Measurements from ENCODE around the gene MMP25.
A peak's percentile ranks its signal among the peaks of the same experiment; 100 is the strongest.

MMP25 gene

DNA sequence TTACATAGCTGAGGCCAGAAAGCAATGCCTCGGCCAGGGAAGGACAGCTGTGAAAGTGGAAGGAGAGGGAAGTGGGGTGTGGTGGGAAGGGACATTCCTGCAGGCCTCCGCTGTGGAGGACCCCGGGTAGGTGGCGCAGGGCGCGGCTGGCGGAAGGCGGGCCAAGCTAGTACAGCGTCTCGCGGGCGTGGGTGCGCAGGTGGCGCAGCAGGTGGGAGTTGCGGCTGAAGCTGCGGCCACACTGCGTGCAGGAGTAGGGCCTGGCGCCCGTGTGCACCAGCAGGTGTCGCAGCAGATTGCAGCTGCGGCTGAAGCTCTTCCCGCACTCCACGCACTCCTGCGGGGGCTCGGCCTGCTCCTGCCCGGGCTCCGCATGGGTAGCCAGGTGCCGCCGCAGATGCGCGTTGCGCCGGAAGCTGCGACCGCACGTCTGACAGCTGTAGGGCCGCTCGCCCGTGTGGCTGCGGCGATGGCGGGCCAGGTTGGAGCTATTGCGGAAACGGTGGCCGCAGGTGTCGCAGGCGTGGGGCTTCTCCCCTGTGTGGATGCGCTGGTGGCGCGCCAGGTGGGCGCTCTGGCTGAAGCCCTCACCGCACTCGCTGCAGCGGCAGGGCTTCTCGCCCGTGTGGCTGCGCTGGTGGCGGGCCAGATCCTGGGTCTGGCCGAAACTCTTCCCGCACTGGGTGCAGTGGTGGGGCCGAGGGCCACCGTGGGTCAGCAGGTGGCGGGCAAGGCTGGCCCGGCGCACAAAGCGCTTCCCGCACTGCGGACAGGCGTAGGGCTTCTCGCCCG lies 42.8 kb downstream of the MMP25 start:
- peaks cover 40% of the 10 kb centered on the region for H3K4me1 Mint-ChIP-seq (ENCODE audit: low read depth)
- intact Hi-C loops (cut with micrococcal nuclease), result no loop called here
- no peak overlapping the region for H3K27ac Mint-ChIP-seq
- H3K9me3 Mint-ChIP-seq, result no peaks in the 10 kb centered on the region
- peaks cover 6% of the 10 kb centered on the region for H3K36me3 Mint-ChIP-seq (ENCODE audit: low read depth)
- no peak overlapping the region for H3K4me3 Mint-ChIP-seq
- H3K27me3 Mint-ChIP-seq, result peaks cover 14% of the 10 kb centered on the region

DNA sequence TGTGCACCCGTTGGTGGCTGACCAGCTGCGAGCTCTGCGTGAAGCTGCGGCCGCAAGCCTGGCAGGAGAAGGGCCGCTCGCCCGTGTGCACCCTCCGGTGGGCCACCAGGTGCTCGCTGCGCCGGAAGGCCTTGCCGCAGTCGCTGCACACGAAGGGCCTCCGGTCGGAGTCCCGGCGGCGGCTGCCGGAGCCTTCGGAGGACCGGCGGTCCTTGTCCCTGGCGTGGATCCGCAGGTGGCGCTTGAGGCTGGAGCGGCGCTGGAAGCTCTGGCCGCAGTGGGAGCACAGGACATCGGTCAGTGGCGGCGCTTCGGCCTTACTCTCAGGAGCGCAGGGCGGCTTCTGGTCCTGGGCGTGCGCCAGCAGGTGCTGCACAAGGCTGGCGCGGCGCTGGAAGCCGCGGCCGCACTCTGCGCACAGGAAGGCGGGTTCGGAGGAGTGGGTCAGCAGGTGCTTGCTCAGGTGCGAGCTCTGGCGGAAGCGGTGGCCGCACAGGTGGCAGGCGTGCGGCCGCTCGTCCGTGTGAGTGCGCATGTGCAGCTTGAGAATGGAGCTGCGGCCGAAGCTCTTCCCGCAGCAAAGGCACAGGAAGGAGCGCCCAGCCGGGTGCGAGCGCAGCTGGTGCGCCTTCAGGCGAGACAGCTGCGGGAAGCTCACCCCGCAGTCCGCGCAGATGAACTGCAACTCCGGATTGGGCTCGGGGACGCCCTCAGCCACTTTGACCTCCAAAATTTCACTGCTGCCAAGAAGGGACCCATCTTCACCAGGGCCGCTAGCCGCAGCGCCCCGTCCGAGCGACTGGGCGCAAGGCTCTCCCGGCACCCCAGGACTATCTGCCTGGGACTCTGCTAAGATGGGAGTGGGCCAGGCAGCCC lies 43.6 kb downstream of the MMP25 start:
- H3K27me3 Mint-ChIP-seq, result peaks cover 14% of the 10 kb centered on the region
- intact Hi-C loops (cut with micrococcal nuclease), result no loop called here
- H3K36me3 Mint-ChIP-seq (ENCODE audit: low read depth), result no peaks in the 10 kb centered on the region
- peaks cover 40% of the 10 kb centered on the region for H3K4me1 Mint-ChIP-seq (ENCODE audit: low read depth)
- H3K4me3 Mint-ChIP-seq, result no peak overlapping the region
- no peaks in the 10 kb centered on the region for H3K9me3 Mint-ChIP-seq
- no peak overlapping the region for H3K27ac Mint-ChIP-seq

DNA sequence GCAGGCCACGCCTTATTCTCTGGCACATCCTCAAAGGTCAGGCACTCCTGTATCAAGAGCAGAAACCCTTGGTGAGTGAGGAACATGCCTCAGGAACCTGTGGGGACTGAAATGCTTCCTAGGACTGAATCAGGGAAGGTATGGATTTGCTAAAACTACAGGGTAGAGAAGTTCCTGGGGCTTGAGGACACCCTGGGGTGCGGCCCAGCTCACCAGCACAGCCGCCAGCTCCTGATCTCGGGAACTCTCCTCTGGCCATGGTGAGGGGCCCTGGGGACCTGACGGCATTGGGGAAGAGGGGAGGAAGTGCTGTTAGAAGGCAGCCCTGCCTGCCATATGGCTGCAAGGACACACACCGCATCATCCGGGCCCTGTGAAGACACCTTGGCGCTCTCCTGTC lies 45.2 kb downstream of the MMP25 start:
- Mint-ChIP-seq H3K27me3 (peaks cover 14% of the 10 kb centered on the region), H3K4me3 (no peak overlapping the region), H3K4me1 (ENCODE audit: low read depth) (peaks cover 25% of the 10 kb centered on the region), H3K36me3 (ENCODE audit: low read depth) (no peaks in the 10 kb centered on the region), H3K27ac (peak overlapping the region; percentile 12), H3K9me3 (no peaks in the 10 kb centered on the region)
- intact Hi-C loops (cut with micrococcal nuclease), result no loop called here

DNA sequence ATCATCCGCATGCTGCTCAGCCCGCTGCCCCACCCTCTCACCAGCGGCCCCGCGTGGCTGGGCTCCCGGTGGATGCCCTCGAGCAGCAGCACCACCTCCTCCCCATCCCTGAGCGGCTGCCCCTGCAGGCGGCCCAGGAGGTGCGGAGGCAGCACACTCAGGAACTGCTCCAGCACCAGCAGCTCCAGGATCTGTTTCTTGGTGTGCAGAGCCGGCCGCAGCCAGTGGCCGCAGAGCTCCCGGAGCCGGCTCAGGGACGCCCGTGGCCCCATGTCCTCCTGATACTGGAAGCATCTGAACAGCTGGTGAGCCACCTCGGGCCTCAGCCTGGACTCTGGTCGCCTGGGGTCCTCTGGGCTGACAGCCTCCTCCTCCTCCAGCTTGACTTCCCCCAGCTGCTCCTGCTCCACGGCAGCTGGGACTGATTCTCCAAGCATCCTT lies 46.2 kb downstream of the MMP25 start:
- intact Hi-C loops (cut with micrococcal nuclease), result no loop called here
- Mint-ChIP-seq H3K27ac (no peak overlapping the region), H3K36me3 (ENCODE audit: low read depth) (no peaks in the 10 kb centered on the region), H3K4me3 (no peak overlapping the region), H3K9me3 (no peaks in the 10 kb centered on the region), H3K27me3 (peaks cover 15% of the 10 kb centered on the region), H3K4me1 (ENCODE audit: low read depth) (peaks cover 21% of the 10 kb centered on the region)

DNA sequence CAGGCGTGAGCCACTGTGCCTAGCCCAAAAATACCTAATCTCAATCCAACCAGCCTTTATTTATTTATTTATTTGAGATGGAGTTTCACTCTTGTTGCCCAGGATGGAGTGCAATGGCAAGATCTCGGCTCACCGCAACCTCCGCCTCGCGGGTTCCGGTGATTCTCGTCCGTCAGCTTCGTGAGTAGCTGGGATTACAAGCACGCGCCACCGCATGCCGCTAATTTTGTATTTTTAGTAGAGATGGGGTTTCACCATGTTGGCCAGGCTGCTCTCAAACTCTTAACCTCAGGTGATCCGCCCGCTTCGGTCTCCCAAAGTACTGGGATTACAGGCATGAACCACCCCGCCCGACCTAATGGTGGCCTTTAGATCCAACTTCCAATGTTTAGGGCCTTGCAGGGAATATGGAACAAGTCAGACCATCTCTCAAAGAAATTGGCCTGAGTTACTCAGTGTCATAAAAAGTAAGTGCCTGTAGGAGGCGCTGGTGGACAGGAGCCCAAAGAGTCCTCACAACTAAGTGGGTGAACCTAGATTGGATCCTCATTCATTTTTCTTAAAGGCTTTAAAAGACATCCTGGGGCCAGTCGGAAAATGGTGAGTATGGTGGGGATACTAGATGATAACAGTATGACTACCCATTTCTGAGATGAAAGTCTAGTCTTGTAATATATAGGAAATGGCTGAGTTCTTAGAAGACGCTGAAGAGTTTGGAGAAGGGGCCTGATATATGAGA lies 48.1 kb downstream of the MMP25 start:
- Mint-ChIP-seq H3K4me3 (no peak overlapping the region), H3K4me1 (ENCODE audit: low read depth) (peaks cover 26% of the 10 kb centered on the region), H3K36me3 (ENCODE audit: low read depth) (no peaks in the 10 kb centered on the region), H3K9me3 (no peaks in the 10 kb centered on the region), H3K27me3 (peaks cover 29% of the 10 kb centered on the region), H3K27ac (no peak overlapping the region)
- intact Hi-C loops (cut with micrococcal nuclease), result loop anchor here (1.0 kb wide), 1 partner anchor 35 kb away; no protein-coding TSS in a partner anchor

DNA sequence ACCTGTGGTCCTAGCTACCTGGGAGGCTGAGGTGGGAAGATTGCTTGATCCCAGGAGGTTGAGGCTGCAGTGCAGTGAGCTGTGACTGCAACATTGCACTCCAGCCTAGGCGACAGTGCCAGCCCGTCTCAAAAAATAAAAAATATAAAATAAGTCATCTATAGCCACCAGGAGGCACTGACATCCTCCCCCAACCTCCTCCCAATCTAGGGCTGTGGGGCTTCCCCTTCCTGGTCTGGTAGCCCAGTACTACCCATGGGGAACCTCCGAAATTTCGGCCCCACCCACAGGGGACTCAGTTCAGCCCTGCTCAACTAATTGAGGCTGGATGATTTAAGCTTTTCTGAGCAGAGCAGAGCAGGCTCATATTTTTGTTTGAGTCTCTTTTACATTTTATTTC lies 49.5 kb downstream of the MMP25 start:
- Mint-ChIP-seq H3K4me1 (ENCODE audit: low read depth) (peaks cover 36% of the 10 kb centered on the region), H3K9me3 (no peaks in the 10 kb centered on the region), H3K36me3 (ENCODE audit: low read depth) (no peaks in the 10 kb centered on the region), H3K27me3 (peaks cover 29% of the 10 kb centered on the region), H3K27ac (no peak overlapping the region), H3K4me3 (no peak overlapping the region)
- intact Hi-C loops (cut with micrococcal nuclease), result loop anchor here (1.0 kb wide), 1 partner anchor 33 kb away; no protein-coding TSS in a partner anchor

DNA sequence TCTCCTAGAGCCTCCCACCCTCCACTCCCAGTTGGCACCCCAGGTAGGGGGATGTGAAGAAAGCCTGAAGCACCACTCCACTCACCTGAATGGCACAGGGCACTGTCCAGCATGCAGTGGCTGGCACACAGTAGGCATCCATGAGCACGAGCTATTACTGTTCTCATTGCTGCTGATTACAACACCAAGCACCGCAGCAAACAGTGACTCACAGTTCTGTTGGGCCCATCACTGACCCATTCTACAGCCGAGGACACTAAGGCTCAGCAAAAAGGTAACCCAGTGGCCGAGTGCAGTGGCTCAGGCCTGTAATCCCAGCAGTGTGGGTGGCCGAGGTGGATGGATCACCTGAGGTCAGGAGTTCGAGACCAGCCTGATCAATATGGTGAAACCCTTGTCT lies 50.0 kb downstream of the MMP25 start:
- peaks cover 27% of the 10 kb centered on the region for H3K27me3 Mint-ChIP-seq
- intact Hi-C loops (cut with micrococcal nuclease), result loop anchor here (1.0 kb wide), 1 partner anchor 33 kb away; no protein-coding TSS in a partner anchor
- no peak overlapping the region for H3K27ac Mint-ChIP-seq
- H3K4me1 Mint-ChIP-seq (ENCODE audit: low read depth), result peaks cover 41% of the 10 kb centered on the region
- no peaks in the 10 kb centered on the region for H3K36me3 Mint-ChIP-seq (ENCODE audit: low read depth)
- no peaks in the 10 kb centered on the region for H3K9me3 Mint-ChIP-seq
- no peak overlapping the region for H3K4me3 Mint-ChIP-seq

DNA sequence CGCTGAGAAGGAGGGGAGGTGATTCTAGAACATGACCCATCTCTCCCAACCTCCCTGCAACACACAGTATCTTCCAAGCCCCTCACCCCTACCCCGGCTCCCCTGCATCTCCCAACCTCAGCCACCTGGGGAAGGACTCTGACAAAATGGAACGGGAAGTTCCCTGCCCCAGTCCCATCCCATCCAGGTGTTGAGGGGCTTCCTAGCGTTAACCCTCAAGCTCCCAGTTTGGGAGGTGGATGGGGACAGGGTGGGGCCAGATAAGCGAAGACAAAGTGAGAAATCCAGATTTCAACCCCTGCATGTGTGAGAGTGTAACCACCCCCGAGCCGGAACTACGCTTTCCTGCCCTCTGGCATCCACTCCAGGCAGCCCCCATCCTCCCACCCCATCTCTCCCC lies 50.9 kb downstream of the MMP25 start:
- no peak overlapping the region for H3K27ac Mint-ChIP-seq
- H3K36me3 Mint-ChIP-seq (ENCODE audit: low read depth), result no peaks in the 10 kb centered on the region
- no peak overlapping the region for H3K4me3 Mint-ChIP-seq
- intact Hi-C loops (cut with micrococcal nuclease), result no loop called here
- no peaks in the 10 kb centered on the region for H3K9me3 Mint-ChIP-seq
- H3K4me1 Mint-ChIP-seq (ENCODE audit: low read depth), result peaks cover 49% of the 10 kb centered on the region
- H3K27me3 Mint-ChIP-seq, result peaks cover 22% of the 10 kb centered on the region

DNA sequence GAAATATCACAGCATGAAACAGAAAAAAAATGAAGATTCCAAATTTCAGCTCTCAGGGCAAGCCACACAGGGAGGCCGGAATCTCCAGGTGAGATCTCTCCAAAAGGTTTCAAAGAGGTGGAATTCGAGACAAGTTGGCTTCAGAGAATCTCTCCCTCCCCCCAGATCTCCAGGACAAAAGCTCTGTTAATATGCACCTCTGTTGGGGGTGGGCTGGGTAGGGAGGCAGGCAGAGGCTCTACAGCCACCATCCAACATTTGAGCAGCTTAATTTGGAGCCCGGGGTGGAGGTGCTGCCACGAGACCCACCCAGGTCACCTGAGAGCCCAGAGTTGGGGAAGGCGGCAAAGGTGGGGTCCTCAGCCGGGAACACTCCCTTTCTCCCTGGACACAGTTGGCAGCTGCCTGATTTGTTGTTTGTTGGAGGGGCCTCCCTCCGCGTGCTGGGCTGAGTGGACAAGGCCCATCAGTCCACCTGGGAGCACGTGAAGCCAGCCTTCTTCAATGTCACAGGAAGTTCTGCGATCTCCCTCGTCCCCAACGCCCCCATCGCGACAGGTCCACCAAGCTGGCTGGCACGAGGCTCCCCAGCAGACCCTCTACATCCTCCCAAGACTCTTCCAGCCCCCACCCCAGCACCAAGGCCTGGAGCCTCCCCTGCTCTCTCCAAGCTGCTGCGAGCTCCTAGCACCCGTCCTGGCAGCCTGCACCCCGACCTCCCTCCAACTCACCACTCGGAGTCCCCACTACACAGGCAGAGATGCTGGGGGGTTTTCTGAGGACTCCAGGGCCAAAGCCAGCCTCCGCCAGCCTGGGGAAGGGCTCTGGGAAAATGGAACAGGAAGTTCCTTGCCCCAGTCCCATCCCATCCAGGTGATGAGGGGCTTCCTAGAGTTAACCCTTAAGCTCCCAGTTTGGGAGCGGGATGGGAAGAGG lies 52.4 kb downstream of the MMP25 start, which contains the start of gene ZSCAN10:
TSS of gene ZSCAN10 (minus strand) at position 836 of the 936 bp plus-strand sequence. CDS start 6,357 bp downstream, outside the sequence.
- no peaks in the 10 kb centered on the region for H3K36me3 Mint-ChIP-seq (ENCODE audit: low read depth)
- peaks cover 16% of the 10 kb centered on the region for H3K27me3 Mint-ChIP-seq
- peak within 1 kb of the TSS; percentile 69 for H3K4me3 Mint-ChIP-seq
- peaks cover 51% of the 10 kb centered on the region for H3K4me1 Mint-ChIP-seq (ENCODE audit: low read depth)
- H3K27ac Mint-ChIP-seq, result peak within 1 kb of the TSS; percentile 61
- H3K9me3 Mint-ChIP-seq, result no peaks in the 10 kb centered on the region
- intact Hi-C loops (cut with micrococcal nuclease), result no loop called here

DNA sequence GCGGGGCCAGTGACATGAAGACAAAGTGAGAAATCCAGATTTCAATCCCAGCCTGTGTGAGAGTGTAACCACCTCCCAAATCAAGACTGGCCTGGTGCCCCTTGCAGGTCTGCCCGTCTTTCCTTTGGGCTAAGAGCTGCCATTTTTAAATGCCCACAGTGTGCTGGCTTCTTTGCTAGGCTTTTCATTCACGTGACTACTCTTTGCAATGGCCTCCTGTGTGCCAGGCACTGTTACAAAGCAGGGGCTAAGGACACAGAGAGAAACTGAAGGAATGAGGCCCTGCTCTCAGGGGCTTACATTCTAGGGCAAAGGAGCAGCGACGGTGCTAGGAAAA lies 53.0 kb downstream of the MMP25 start:
- no peaks in the 10 kb centered on the region for H3K9me3 Mint-ChIP-seq
- H3K4me1 Mint-ChIP-seq (ENCODE audit: low read depth), result peaks cover 51% of the 10 kb centered on the region
- H3K27ac Mint-ChIP-seq, result no peak overlapping the region
- no peaks in the 10 kb centered on the region for H3K36me3 Mint-ChIP-seq (ENCODE audit: low read depth)
- H3K27me3 Mint-ChIP-seq, result peaks cover 16% of the 10 kb centered on the region
- intact Hi-C loops (cut with micrococcal nuclease), result no loop called here
- H3K4me3 Mint-ChIP-seq, result no peak overlapping the region

DNA sequence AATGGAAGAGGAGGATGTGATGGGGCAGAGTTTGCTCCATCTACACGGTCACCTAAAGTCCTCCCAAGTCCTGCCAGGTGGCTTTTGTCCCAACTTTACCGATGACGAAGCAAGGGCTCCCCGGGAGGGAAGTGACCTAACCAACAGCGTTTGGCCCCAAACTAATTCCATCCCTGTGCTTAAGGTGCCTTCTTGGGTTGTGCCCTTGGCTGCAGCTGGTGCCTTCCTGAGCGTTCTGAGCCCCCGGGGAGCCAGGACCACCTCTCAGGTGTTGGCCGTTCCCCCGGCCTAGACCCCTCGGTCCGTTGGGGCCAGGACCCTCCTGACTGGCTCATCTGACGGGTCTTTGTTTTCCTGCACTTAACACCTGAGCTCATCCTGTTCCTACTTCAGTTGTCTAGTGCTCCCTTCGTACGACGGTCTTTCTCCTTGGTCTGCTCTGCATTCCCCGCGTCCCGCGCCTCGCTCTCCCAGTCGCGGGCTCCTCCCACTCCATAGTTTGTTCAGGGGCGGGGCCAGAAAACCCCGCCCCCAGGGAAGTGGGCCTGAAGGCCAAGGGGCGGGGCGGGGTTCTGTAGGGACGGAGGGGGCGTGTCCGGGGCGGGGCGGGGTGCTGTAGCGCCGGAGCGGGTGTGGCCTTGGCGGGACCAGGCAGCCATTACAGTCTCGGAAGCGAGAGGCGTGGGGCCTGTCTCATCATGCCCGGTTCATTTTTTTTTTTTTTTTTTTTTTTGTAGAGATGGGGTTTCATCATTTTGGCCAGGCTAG lies 53.6 kb downstream of the MMP25 start:
- Mint-ChIP-seq H3K27ac (peak overlapping the region; percentile 61), H3K36me3 (ENCODE audit: low read depth) (no peaks in the 10 kb centered on the region), H3K4me1 (ENCODE audit: low read depth) (peaks cover 45% of the 10 kb centered on the region), H3K9me3 (no peaks in the 10 kb centered on the region), H3K27me3 (peaks cover 16% of the 10 kb centered on the region), H3K4me3 (peak overlapping the region; percentile 69)
- intact Hi-C loops (cut with micrococcal nuclease), result no loop called here

DNA sequence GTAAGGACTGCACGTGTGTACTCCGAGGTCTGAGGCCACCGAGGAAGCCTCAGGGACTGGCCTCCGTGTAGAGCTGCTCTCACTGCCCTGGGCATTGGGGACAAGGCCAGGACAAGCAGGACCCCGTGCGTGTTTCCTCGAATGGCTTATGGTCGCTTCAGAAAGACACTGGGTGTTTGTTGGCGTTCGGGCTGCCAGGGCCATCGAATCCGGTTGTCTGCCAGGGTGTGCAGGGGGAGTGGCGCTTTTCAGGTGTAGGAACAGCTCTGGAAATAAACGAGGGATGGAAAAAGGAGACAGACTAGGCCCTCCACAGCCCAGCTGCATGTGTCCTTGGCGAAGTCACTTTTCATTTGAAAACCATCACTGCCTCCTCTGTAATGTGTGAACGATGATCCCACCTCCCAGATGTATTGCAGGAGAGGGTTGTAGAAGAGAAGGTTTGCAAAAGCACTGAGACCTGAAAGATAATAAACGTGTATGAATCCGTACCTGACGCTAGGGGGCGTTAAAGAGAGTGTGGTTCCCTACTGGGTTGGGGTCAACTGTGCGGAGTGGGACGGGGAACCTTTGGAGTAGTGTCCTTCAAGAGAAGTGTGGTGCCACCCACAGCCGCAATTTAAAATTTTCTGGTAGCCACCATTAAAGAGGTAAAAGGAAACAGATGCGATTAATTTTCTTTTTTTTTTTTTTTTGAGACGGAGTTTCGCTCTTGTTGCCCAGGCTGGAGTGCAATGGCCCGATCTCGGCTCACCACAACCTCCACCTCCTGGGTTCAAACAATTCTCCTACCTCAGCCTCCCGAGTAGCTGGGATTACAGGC lies 54.9 kb downstream of the MMP25 start:
- H3K27me3 Mint-ChIP-seq, result peaks cover 16% of the 10 kb centered on the region
- peaks cover 54% of the 10 kb centered on the region for H3K4me1 Mint-ChIP-seq (ENCODE audit: low read depth)
- H3K4me3 Mint-ChIP-seq, result peak overlapping the region; percentile 17
- peak overlapping the region; percentile 54 for H3K27ac Mint-ChIP-seq
- no peaks in the 10 kb centered on the region for H3K9me3 Mint-ChIP-seq
- intact Hi-C loops (cut with micrococcal nuclease), result no loop called here
- no peaks in the 10 kb centered on the region for H3K36me3 Mint-ChIP-seq (ENCODE audit: low read depth)
